ENCODE measurements around the gene PTPRN2. TPM values are rescaled to one million over a fixed set of nuclear protein-coding genes. Genes with fewer than 3 reads are reported as not detected.

Gene PTPRN2
- total RNA-seq, 1 experiment from 2014 or later: 2.1 TPM

DNA sequence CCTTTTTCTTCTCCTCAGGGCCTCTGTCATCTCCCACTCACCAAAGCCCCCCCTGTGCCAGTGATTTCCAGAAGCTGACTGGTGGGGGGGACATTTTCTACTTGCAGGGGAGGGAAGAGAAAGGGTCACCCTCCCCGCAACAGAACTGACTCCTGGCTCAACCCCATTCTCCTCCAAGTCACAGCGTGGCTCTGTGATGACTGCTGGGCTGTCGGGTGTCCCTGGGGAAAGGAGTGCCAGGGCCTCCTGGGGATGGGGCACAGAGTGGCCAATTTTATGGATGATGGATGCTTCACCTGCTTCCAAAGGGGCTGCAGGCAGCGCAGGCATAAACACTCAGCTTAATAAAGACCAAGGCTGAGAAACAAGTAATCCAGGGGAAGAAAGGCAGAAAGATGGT lies 523.0 kb downstream of the PTPRN2 start:
- CTCF ChIA-PET: no interaction called here
- BruUV-seq (replicated peaks): no TSS peak
- H4K20me1 ChIP-seq (ENCODE audit: insufficient read depth): no peaks in the 10 kb centered on the region
- intact Hi-C loops (cut with micrococcal nuclease): no loop called here
- H3K36me3 ChIP-seq (ENCODE audit: control insufficient read depth in 1 of 2, insufficient read depth in 2 of 2, low read length in 2 of 2): no peaks in the 10 kb centered on the region
- POLR2A ChIA-PET: no interaction called here
- no peak overlapping the region for H3K27ac ChIP-seq (ENCODE audit: low read depth, low read length)
- no peaks in the 10 kb centered on the region for H3K9me2 ChIP-seq (ENCODE audit: insufficient read depth)
- no peak for ATAC-seq
- no peak overlapping the region for H2AFZ ChIP-seq (ENCODE audit: low read depth, low read length, poor library complexity, severe bottlenecking)
- TF ChIP-seq FOSL1 (IDR thresholded peaks at IDR 0.05; ENCODE audit: low read depth): no peak
- TF ChIP-seq SRF (IDR thresholded peaks at IDR 0.05; ENCODE audit: low read depth): no peak
- no peak for TF ChIP-seq EZH2phosphoT487 (IDR thresholded peaks at IDR 0.05; ENCODE audit: borderline replicate concordance)
- no peak for TF ChIP-seq ZNF274 (IDR thresholded peaks at IDR 0.05; ENCODE audit: low read depth, low read length)
- no peak for TF ChIP-seq ATF3 (IDR thresholded peaks at IDR 0.05)
- TF ChIP-seq CEBPB (IDR thresholded peaks at IDR 0.05; ENCODE audit: low read depth): no peak
- TF ChIP-seq TCF7L2 (IDR thresholded peaks at IDR 0.05; ENCODE audit: borderline replicate concordance, extremely low read depth, insufficient read depth, insufficient read length): no peak
- TF ChIP-seq RAD21 (IDR thresholded peaks at IDR 0.05; ENCODE audit: low read depth): no peak
- H3K4me2 ChIP-seq (ENCODE audit: low read length): no peak overlapping the region
- no peaks in the 10 kb centered on the region; a peak in 1 of 4 replicates for H3K9me3 ChIP-seq (ENCODE audit: control insufficient read depth in 1 of 2, insufficient read depth in 1 of 2, low read depth in 1 of 2, low read length in 2 of 2)
- 0 out of 2 replicates have a peak, but pooled peaks cover 3% of the 10 kb centered on the region for H3K27me3 ChIP-seq (ENCODE audit: insufficient read depth, low read length)
- DNase-seq (ENCODE audit: low read depth, low spot score): no peak
- H3K79me2 ChIP-seq (ENCODE audit: insufficient read depth, low read length): no peaks in the 10 kb centered on the region
- H3K9ac ChIP-seq (ENCODE audit: low read length): no peak overlapping the region
- H3K4me1 ChIP-seq (ENCODE audit: control insufficient read depth in 1 of 2, insufficient read depth in 2 of 2, low read length in 2 of 2): no peaks in the 10 kb centered on the region
- no peak overlapping the region for H3K4me3 ChIP-seq (replicated peaks in 1 of 2; ENCODE audit: low read depth in 1 of 2, low read length in 2 of 2)
- RAD21 ChIA-PET (ENCODE audit: low non-redundant PET in 1 of 2, low total read pairs in 2 of 2, uncharacterized antibody in 2 of 2, unreplicated experiment in 2 of 2): no interaction called here

DNA sequence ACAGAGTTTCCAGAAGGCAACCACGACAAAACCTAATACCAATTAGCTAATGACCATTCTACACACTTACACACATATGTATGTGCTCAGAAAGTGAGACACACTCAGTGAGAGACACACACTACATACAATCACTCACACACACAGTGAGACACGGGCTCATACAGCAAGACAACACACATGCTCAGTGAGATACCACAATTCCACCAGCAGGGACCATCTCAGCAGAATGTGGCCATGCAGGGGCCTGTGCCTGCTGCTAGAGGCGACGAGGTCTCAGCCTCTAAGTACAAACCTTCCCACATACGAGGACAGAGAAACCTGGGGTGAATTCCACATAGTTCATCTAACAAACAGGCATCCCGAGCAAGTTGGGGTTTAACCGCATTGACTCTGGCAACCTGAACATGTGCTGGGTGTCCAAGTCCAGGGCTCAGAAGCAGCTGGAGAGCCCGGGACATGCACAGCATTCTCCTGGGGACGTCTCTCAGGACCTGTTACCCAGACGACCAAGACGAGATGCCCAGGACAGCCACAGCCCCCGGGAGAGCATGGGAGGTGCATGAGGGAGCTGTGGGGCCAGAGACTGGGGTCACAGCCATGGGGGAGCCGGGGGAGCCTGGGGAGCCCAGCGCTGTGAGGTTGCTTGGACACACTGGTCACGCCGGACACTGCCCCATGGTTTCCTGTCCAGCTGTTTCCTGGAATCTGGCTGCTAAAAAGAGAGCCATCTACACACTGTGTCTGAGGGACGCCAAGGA lies 523.6 kb downstream of the PTPRN2 start:
- intact Hi-C loops (cut with micrococcal nuclease): no loop called here
- Histone ChIP-seq H3K27me3 (ENCODE audit: insufficient read depth, low read length) (0 out of 2 replicates have a peak, but pooled peaks cover 3% of the 10 kb centered on the region), H3K4me3 (replicated peaks in 1 of 2; ENCODE audit: low read depth in 1 of 2, low read length in 2 of 2) (no peak overlapping the region), H3K4me1 (ENCODE audit: control insufficient read depth in 1 of 2, insufficient read depth in 2 of 2, low read length in 2 of 2) (no peaks in the 10 kb centered on the region), H3K4me2 (ENCODE audit: low read length) (no peak overlapping the region), H3K9ac (ENCODE audit: low read length) (no peak overlapping the region), H3K36me3 (ENCODE audit: control insufficient read depth in 1 of 2, insufficient read depth in 2 of 2, low read length in 2 of 2) (no peaks in the 10 kb centered on the region), H2AFZ (ENCODE audit: low read depth, low read length, poor library complexity, severe bottlenecking) (no peak overlapping the region), H3K9me3 (ENCODE audit: control insufficient read depth in 1 of 2, insufficient read depth in 1 of 2, low read depth in 1 of 2, low read length in 2 of 2) (no peaks in the 10 kb centered on the region; a peak in 1 of 4 replicates), H3K27ac (ENCODE audit: low read depth, low read length) (no peak overlapping the region), H4K20me1 (ENCODE audit: insufficient read depth) (no peaks in the 10 kb centered on the region), H3K79me2 (ENCODE audit: insufficient read depth, low read length) (no peaks in the 10 kb centered on the region), H3K9me2 (ENCODE audit: insufficient read depth) (no peaks in the 10 kb centered on the region)
- no peak for ATAC-seq
- ChIA-PET RAD21 (ENCODE audit: low non-redundant PET in 1 of 2, low total read pairs in 2 of 2, uncharacterized antibody in 2 of 2, unreplicated experiment in 2 of 2) (no interaction called here), CTCF (no interaction called here), POLR2A (no interaction called here)
- BruUV-seq (replicated peaks): no TSS peak
- no peak for DNase-seq (ENCODE audit: low read depth, low spot score)
- TF ChIP-seq EGR1 (IDR thresholded peaks at IDR 0.05; ENCODE audit: low read depth) (no peak), CTCF (IDR thresholded peaks at IDR 0.05 in 2 of 3, conservative IDR thresholded peaks at IDR 0.05 in 1 of 3; ENCODE audit: borderline replicate concordance in 1 of 3, insufficient read depth in 1 of 3, low read depth in 2 of 3, low read length in 2 of 3) (no peak), RAD21 (IDR thresholded peaks at IDR 0.05; ENCODE audit: low read depth) (no peak), ATF3 (IDR thresholded peaks at IDR 0.05) (no peak), EZH2 (IDR thresholded peaks at IDR 0.05) (no peak), YY1 (IDR thresholded peaks at IDR 0.05; ENCODE audit: extremely low read depth, insufficient replicate concordance, low read depth, low read length) (no peak), FOSL1 (IDR thresholded peaks at IDR 0.05; ENCODE audit: low read depth) (no peak), TCF7L2 (IDR thresholded peaks at IDR 0.05; ENCODE audit: borderline replicate concordance, extremely low read depth, insufficient read depth, insufficient read length) (no peak), CBX3 (IDR thresholded peaks at IDR 0.05; ENCODE audit: low read depth) (no peak), ZFX (IDR thresholded peaks at IDR 0.05) (no peak)
- TF ChIP-seq, protein P1, sequence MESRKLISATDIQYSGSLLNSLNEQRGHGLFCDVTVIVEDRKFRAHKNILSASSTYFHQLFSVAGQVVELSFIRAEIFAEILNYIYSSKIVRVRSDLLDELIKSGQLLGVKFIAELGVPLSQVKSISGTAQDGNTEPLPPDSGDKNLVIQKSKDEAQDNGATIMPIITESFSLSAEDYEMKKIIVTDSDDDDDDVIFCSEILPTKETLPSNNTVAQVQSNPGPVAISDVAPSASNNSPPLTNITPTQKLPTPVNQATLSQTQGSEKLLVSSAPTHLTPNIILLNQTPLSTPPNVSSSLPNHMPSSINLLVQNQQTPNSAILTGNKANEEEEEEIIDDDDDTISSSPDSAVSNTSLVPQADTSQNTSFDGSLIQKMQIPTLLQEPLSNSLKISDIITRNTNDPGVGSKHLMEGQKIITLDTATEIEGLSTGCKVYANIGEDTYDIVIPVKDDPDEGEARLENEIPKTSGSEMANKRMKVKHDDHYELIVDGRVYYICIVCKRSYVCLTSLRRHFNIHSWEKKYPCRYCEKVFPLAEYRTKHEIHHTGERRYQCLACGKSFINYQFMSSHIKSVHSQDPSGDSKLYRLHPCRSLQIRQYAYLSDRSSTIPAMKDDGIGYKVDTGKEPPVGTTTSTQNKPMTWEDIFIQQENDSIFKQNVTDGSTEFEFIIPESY (IDR thresholded peaks at IDR 0.05; ENCODE audit: extremely low read depth, insufficient replicate concordance, low read length): no peak
